HG03432 (cell line): ENCODE data around the gene IFNA8.
"Not testable (repeated sequence)": the region's sequence is repeated elsewhere in the genome, so short reads cannot be mapped to it uniquely, and the experiment has no call there.

Experiments used
- ATAC-seq: cut with Tn5 transposase; IDR thresholded peaks from one replicate; pipeline ENCODE4 v1.9.1; 2021; ENCODE audit warnings: mild to moderate bottlenecking, moderate library complexity; ENCODE audit not compliant: unreplicated experiment

The IFNA8 gene

GRCh38 chr9:21415493-21416267 lies 6.8 kb downstream of the IFNA8 start:
- no peak for ATAC-seq

DNA sequence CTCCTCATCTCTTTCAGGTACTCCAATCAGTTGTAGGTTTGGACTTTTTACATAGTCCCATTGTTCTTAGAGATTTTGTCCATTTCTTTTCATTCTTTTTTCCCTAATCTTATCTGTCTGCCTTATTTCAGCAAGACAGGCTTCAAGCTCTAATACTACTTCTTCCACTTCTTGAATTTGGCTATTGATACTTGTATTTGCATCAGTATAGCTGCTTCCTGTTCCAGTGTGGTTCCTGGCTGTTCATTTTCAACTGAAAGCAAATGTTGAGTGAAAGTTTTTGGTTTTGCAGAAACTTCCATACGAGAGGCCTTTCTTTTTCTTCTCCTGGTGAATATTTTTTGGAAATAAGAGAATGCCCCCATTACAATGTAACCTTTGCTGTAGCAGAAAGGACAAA lies 19.3 kb downstream of the IFNA8 start:
- peak; percentile 73 for ATAC-seq

DNA sequence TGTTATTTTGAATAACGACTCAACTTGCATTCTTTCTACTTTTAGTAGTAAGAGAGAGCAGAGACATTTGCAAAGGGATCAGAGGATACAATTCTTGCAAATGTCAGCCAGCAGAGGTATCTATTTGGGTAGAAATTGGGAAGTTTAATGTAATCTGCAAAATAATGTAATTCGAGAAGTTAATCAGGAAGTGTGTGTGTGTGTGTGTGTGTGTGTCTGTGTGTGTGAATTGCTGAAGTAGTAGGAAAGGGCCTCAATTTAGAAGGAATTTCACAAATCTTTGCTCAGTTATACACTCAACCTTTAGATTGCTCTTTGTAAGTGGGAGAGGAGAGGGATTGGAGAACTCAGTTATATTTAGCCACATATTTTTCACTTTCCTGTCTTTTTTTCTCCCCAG lies 20.3 kb downstream of the IFNA8 start:
- no peak for ATAC-seq

GRCh38 chr9:21432672-21433425 lies 23.9 kb downstream of the IFNA8 start:
- peak; percentile 74 for ATAC-seq

- no peak for ATAC-seq
Observed at GRCh38 chr9:21434202-21435014, 25.5 kb downstream of the IFNA8 start.

- ATAC-seq, result not testable (repeated sequence)
Observed at GRCh38 chr9:21435015-21435383, 26.1 kb downstream of the IFNA8 start.

- ATAC-seq, result no peak
Observed at GRCh38 chr9:21440139-21440538, 31.2 kb downstream of the IFNA8 start, which contains the start of gene IFNA1. Gene IFNA1, plus strand, starts transcription at chr9:21440439. Its CDS starts 69 bp downstream, at chr9:21440508.

- peak; percentile 96 for ATAC-seq
Observed at GRCh38 chr9:21443849-21444625, 35.1 kb downstream of the IFNA8 start.

DNA sequence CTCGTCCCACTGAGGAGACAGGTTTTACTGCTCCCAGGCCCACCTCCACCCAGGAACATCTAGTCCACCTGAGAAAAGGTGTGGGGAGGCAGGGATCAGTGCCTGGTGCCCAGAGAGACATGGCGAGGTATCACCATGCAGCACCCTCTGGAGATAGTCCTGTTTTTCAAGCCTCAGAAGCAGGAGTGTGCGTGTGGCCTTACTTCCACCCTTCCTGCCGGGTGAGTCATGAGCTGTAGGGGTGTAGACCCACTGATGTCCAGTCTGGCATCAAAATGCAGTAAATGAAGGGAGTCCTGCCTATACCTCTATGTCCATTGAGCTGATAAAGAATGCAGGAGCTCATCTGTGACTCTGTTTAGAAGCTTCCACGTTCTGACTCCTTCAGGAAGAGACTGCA lies 40.4 kb downstream of the IFNA8 start:
- not testable (repeated sequence) for ATAC-seq

DNA sequence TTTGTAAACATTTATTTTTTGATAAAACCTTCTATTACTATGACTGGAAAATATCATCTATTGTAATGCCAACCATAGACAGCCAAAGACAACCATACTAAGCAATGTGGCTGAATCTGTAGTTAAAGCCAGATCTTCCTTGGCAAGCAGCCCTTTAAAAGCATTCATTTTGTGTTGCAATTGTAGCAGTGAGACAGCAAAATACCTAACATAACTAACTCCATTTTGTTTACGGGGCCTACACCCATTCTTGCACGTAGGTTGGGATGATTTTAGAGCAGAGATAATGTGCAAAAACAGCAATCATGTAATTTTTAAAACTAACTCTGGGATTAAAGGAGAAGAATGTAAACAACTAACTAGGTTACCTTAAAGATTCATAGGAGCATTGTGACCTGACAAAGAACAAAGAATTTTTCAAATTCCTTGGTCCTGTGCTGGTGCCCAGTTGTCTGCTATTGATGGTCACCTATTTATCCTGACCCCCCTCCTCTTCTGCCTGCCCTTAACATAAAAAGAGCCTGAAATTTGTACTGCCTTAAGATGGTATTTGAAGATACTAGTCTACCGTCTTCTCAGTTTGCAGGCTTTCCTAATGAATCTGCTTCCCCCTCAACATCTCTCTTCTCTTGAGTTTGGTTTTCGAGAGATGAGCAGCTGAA lies 41.9 kb downstream of the IFNA8 start:
- no peak for ATAC-seq

DNA sequence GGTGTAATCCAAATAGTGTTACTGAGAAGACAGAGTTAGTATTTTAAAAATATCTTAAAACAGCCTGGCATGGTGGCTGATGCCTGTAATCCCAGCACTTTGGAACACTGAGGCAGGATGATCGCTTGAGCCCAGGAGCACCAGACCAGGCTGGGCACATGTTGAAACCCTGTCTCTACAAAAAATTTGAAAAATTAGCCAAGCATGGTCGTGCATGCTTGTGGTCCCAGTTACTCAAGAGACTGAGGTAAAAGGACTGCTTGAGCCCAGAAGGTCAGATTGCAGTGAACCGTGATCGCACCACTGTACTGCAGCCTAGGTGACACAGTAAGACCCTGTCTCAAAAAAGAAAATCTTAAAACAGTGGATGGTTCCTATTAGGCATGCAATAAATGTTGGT lies 43.8 kb downstream of the IFNA8 start:
- no peak for ATAC-seq

- no peak for ATAC-seq
Observed at GRCh38 chr9:21454149-21454548, 45.2 kb downstream of the IFNA8 start.

DNA sequence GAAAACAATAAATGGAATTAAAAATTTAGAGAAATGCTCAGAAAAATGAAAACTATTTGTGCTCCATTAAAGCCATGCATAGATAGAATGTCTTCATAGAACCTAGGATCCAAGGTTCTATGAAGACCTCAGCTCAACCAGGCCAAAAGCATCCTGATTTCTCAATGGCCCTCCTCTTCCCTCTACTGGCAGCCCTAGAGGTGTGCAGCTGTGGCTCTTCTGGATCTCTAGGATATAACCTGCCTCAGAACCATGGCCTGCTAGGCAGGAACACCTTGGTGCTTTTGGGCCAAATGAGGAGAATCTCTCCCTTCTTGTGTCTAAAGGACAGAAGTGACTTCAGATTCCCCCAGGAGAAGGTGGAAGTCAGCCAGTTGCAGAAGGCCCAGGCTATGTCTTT lies 46.4 kb downstream of the IFNA8 start:
- peak; percentile 93 for ATAC-seq
